Measurements from ENCODE around the gene NPHS1. TPM values are rescaled to one million over a fixed set of nuclear protein-coding genes. Genes with fewer than 3 reads are reported as not detected.
A peak's percentile ranks its signal among the peaks of the same experiment; 100 is the strongest.

The NPHS1 gene
- total RNA-seq, 2 experiments from 2014 or later: not detected

GRCh38 chr19:35777086-35777841 is 75.0 kb downstream of the NPHS1 start:
- Mint-ChIP-seq H3K4me3 (peak overlapping the region; percentile 80), H3K4me1 (ENCODE audit: low read depth) (peaks cover 27% of the 10 kb centered on the region), H3K36me3 (ENCODE audit: low read depth) (peaks cover 22% of the 10 kb centered on the region), H3K9me3 (ENCODE audit: insufficient read depth) (no peaks in the 10 kb centered on the region), H3K27ac (peak overlapping the region; percentile 83), H3K27me3 (ENCODE audit: low read depth) (no peaks in the 10 kb centered on the region)
- ATAC-seq (no peak), DNase-seq (no peak)
- CTCF ChIA-PET: no interaction called here
- POLR2A ChIA-PET: no interaction called here

- Mint-ChIP-seq H3K4me1 (ENCODE audit: low read depth) (peaks cover 27% of the 10 kb centered on the region), H3K27ac (peak overlapping the region; percentile 83), H3K36me3 (ENCODE audit: low read depth) (peaks cover 16% of the 10 kb centered on the region), H3K9me3 (ENCODE audit: insufficient read depth) (no peaks in the 10 kb centered on the region), H3K27me3 (ENCODE audit: low read depth) (no peaks in the 10 kb centered on the region), H3K4me3 (peak overlapping the region; percentile 80)
- DNase-seq (no peak), ATAC-seq (no peak)
- CTCF ChIA-PET: interaction anchor here (0.5 kb wide), 1 partner anchor 655 kb away, joined by 3 read pairs; no protein-coding TSS in a partner anchor
- POLR2A ChIA-PET: no interaction called here
Measured at GRCh38 chr19:35776102-35776788, 76.1 kb downstream of the NPHS1 start.

Other genes starting within 250 kb of the NPHS1 start
- 10 to 100 TPM; 53.3 to 62.3 TPM for gene HAUS5, start 239.8 kb downstream of the NPHS1 start, total RNA-seq
- 100 to 1,000 TPM; 118 to 119 TPM for gene RBM42, start 223.5 kb downstream of the NPHS1 start, total RNA-seq
- 1 to 10 TPM in 1 of 2 experiments, under 1 TPM in 1; 0.68 to 1.6 TPM for gene ETV2, start 210.8 kb downstream of the NPHS1 start, total RNA-seq
- 100 to 1,000 TPM; 471 to 518 TPM for gene COX6B1, start 204.2 kb downstream of the NPHS1 start, total RNA-seq
- gene UPK1A, start 186.0 kb downstream of the NPHS1 start, total RNA-seq: under 1 TPM; 0.63 to 0.82 TPM
- 10 to 100 TPM; 37.4 to 41.4 TPM for gene ZBTB32, start 147.9 kb downstream of the NPHS1 start, total RNA-seq
- 10 to 100 TPM; 58.0 to 64.3 TPM for gene KMT2B, start 134.5 kb downstream of the NPHS1 start, total RNA-seq
- gene IGFLR1, start 110.1 kb downstream of the NPHS1 start, total RNA-seq: 10 to 100 TPM; 29.9 to 37.1 TPM
- 10 to 100 TPM; 23.3 to 24.0 TPM for gene U2AF1L4, start 107.1 kb downstream of the NPHS1 start, total RNA-seq
- 10 to 100 TPM; 44.1 to 48.2 TPM for gene PSENEN, start 106.9 kb downstream of the NPHS1 start, total RNA-seq
- 10 to 100 TPM; 10.5 to 12.4 TPM for gene LIN37, start 103.9 kb downstream of the NPHS1 start, total RNA-seq
- gene HSPB6, start 95.5 kb downstream of the NPHS1 start, total RNA-seq: under 1 TPM in 1 of 2 experiments, not detected in 1; 0.65 TPM
- 10 to 100 TPM; 48.0 to 54.6 TPM for gene PROSER3, start 94.3 kb downstream of the NPHS1 start, total RNA-seq
- gene ARHGAP33, start 76.9 kb downstream of the NPHS1 start, total RNA-seq: 10 to 100 TPM; 66.6 to 71.0 TPM
- gene PRODH2, start 39.7 kb downstream of the NPHS1 start, total RNA-seq: not detected
- 1 to 10 TPM; 1.9 to 2.2 TPM for gene KIRREL2, start 4.4 kb upstream of the NPHS1 start, total RNA-seq
- gene APLP1, start 16.1 kb upstream of the NPHS1 start, total RNA-seq: 1 to 10 TPM in 1 of 2 experiments, under 1 TPM in 1; 0.87 to 1.4 TPM
- 10 to 100 TPM; 39.0 to 40.7 TPM for gene NFKBID, start 48.0 kb upstream of the NPHS1 start, total RNA-seq
- gene HCST, start 50.0 kb upstream of the NPHS1 start, total RNA-seq: 100 to 1,000 TPM; 196 to 216 TPM
- under 1 TPM; 0.52 to 0.71 TPM for gene TYROBP, start 55.8 kb upstream of the NPHS1 start, total RNA-seq
- 10 to 100 TPM in 1 of 2 experiments, 1 to 10 TPM in 1; 9.8 to 10.3 TPM for gene LRFN3, start 83.9 kb upstream of the NPHS1 start, total RNA-seq
- gene SDHAF1, start 142.7 kb upstream of the NPHS1 start, total RNA-seq: 10 to 100 TPM; 20.1 to 21.4 TPM
- gene SYNE4, start 156.3 kb upstream of the NPHS1 start, total RNA-seq: 1 to 10 TPM; 1.8 to 2.6 TPM
- gene ALKBH6, start 161.7 kb upstream of the NPHS1 start, total RNA-seq: 10 to 100 TPM; 43.3 to 47.2 TPM
- gene CLIP3, start 180.4 kb upstream of the NPHS1 start, total RNA-seq: 1 to 10 TPM in 1 of 2 experiments, under 1 TPM in 1; 0.74 to 1.7 TPM
- gene THAP8, start 201.8 kb upstream of the NPHS1 start, total RNA-seq: 1 to 10 TPM; 5.7 to 5.8 TPM
- 10 to 100 TPM; 43.6 to 44.5 TPM for gene WDR62, start 202.4 kb upstream of the NPHS1 start, total RNA-seq